Measurements from ENCODE around the gene MNAT1.

- TF ChIP-seq POLR2A (IDR thresholded peaks at IDR 0.05; ENCODE audit: low read depth, low read length) (no peak), SPI1 (IDR thresholded peaks at IDR 0.05; ENCODE audit: low read depth, low read length) (no peak), PAX5 (IDR thresholded peaks at IDR 0.05; ENCODE audit: insufficient read depth, low read length, severe bottlenecking) (no peak), TAF1 (IDR thresholded peaks at IDR 0.05; ENCODE audit: low read depth, low read length) (no peak), POLR2AphosphoS5 (IDR thresholded peaks at IDR 0.05; ENCODE audit: low read depth, low read length) (no peak)
Measured at GRCh38 chr14:60691383-60692113, 43.0 kb upstream of the MNAT1 start.

All from GM12891 (cell line).